ENCODE results near the gene FRMD5.

- TF ChIP-seq EZH2phosphoT487 (IDR thresholded peaks at IDR 0.05; ENCODE audit: low read depth, severe bottlenecking, unreplicated experiment), result no peak
- TF ChIP-seq, protein P1, sequence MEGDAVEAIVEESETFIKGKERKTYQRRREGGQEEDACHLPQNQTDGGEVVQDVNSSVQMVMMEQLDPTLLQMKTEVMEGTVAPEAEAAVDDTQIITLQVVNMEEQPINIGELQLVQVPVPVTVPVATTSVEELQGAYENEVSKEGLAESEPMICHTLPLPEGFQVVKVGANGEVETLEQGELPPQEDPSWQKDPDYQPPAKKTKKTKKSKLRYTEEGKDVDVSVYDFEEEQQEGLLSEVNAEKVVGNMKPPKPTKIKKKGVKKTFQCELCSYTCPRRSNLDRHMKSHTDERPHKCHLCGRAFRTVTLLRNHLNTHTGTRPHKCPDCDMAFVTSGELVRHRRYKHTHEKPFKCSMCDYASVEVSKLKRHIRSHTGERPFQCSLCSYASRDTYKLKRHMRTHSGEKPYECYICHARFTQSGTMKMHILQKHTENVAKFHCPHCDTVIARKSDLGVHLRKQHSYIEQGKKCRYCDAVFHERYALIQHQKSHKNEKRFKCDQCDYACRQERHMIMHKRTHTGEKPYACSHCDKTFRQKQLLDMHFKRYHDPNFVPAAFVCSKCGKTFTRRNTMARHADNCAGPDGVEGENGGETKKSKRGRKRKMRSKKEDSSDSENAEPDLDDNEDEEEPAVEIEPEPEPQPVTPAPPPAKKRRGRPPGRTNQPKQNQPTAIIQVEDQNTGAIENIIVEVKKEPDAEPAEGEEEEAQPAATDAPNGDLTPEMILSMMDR (IDR thresholded peaks at IDR 0.05; ENCODE audit: poor library complexity), result no peak
Measured at GRCh38 chr15:43881245-43881644, 313.8 kb downstream of the FRMD5 start.
